ENCODE results near the gene ZNF497.
A peak's percentile ranks its signal among the peaks of the same experiment; 100 is the strongest.

The ZNF497 gene

DNA sequence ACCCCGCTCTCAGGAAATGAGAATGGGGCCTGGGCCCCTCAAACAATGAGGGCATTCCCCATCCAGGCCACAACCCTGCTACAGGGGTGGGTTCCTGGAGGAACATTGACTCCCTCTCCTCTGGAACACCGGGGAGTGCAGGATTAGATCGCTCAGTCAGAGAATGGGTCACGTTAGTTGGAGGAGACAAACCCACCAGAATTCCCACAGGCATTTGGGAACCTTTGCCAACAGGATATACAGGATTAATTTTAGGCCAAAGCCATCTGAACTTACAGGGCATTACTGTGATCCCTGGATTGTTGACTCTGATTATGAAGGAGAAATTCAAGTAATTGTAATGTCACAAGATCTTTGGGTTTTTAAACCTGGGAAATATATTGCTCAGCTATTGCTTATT lies 54.8 kb downstream of the ZNF497 start:
- TF ChIP-seq POLR2A (IDR thresholded peaks at IDR 0.05; ENCODE audit: low read depth, low read length): no peak
- no peak for FAIRE-seq
- no peak for DNase-seq (ENCODE audit: insufficient read length, low spot score)

DNA sequence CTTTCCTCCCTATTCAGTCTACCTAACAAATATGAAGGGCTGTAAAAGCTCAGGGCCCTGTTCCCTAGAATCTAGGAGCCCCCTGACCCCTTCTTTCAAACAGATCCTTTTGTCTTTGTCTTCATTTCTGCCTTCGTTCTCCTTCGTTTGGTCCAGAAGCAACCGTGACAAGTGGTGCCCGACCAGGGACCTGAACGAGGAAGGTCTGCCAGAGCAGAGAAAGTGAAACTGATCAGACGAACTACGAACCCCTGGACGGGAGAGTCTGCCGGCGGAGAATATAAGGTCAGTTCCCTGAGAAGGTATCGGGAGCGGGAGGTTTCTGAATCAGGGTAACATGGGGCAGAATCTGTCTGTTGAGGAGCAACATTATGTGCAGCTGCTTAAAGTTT lies 56.6 kb downstream of the ZNF497 start:
- DNase-seq (ENCODE audit: insufficient read length, low spot score) (no peak), FAIRE-seq (no peak)
- TF ChIP-seq POLR2A (IDR thresholded peaks at IDR 0.05; ENCODE audit: low read depth, low read length): no peak

DNA sequence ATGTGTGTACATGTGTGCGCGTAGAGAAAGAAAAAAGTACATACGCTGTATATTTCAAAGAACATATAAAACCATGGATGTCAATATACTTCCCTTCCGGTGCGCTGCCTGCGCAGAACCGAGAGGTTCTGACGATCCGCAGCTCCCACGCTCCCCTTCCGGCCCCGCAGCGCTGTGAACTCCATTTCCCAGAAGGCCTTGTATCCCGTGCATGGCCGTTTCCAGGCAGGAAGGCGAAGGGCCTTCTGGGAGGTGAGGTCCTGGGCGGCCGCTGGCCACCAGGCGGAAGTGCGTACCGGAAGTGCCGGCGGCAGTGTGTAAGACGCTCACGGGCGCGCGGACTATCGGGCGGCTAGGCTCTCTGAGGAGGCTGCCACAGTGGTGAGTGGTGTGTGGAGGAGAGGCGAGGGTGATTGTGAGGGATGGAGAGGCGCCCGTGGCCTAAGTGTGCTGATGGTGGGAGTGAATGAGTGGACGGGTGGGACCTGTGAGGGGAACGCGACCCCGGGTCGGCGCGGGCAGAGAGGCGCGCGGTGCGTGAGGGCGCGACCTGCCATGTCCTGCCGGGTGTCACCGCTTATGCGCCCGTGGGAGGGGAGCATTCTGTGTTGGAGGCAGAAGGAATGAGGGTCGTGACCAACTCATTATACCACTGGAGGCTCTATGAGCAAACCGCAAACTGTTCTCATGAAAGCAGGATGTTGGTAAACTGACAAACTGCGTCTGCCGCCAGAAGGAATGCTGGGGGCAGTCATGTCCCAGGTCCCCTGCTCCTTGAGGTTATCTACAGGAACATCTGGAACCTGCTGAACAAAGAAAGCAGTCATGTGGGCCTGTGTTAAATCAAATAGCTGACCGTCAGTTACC lies 57.3 kb downstream of the ZNF497 start, which contains the start of gene ERVK3-1:
Gene ERVK3-1, plus strand, starts transcription at position 313 of the 867 bp plus-strand sequence. CDS start 6,792 bp downstream, outside the sequence.
- DNase-seq (ENCODE audit: insufficient read length, low spot score) (peak; percentile 98), FAIRE-seq (no peak)
- TF ChIP-seq POLR2A (IDR thresholded peaks at IDR 0.05; ENCODE audit: low read depth, low read length): peak; percentile 99

DNA sequence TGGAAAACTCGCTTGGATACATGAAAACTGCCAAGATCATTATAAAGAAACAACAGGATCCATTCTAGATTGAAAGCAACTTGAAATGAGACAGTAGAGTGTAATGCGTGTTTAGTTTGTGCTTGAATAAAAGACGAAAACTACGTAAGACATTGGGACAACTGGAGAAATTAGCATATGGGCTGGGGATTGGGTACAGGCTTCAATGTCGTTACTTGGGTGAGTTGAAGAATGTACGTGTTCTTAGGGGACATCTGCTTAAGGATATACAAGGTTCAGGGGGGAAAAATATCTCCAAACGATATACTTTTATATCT lies 57.8 kb downstream of the ZNF497 start:
- no peak for TF ChIP-seq POLR2A (IDR thresholded peaks at IDR 0.05; ENCODE audit: low read depth, low read length)
- DNase-seq (ENCODE audit: insufficient read length, low spot score) (no peak), FAIRE-seq (no peak)

All from H54 (cell line).